GM12874 (cell line): ENCODE results near the gene KCNMB1.

ENCODE experiments used
- CTCF ChIP-seq: IDR thresholded peaks from 2 replicates; pipeline ENCODE4 v1.5.1; 2011; ENCODE audit warnings: low read depth, mild to moderate bottlenecking, control low read depth, low read length, moderate library complexity; ENCODE audit not compliant: insufficient read depth

KCNMB1 gene

DNA sequence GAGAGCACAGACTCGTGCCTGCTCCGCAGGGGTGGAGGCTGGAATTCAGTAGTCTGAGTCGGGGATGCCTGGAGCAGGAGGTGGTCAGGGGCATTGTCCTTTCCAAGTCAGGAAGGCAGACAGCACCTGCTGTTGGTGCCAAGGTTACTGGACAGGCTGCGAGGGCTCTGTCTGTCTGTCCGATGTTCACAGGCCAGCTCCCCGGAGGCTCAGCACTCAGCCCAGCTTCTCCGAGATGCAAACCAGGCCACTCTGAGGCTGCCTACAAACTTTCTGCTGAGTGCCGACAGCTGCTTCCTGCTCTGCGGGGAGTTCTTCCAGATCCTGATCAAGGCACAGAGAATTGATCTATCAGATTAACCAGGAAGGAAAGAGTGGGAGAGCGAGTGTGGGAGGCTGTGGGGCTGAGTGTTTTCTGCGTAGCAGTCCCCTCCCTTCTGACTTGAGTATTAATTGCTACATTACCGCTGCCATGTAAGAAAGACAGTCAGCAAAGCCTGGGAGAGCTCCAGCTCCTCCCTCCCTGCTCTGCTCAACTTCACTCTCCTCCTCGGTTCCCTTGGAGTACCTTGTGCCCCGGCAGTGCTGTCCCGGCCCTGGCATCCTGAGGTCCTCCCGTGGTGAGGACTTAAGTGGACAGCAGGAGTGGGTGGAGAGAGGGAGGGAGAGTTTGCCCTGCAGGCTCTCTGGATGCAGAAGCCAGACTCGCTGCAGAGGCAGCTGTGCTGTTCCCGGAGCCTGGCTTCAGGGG, 36.0 kb downstream of the KCNMB1 start:
- no peak for TF ChIP-seq CTCF

- no peak for TF ChIP-seq CTCF
Measured at GRCh38 chr5:170348137-170348633, 41.0 kb downstream of the KCNMB1 start.

DNA sequence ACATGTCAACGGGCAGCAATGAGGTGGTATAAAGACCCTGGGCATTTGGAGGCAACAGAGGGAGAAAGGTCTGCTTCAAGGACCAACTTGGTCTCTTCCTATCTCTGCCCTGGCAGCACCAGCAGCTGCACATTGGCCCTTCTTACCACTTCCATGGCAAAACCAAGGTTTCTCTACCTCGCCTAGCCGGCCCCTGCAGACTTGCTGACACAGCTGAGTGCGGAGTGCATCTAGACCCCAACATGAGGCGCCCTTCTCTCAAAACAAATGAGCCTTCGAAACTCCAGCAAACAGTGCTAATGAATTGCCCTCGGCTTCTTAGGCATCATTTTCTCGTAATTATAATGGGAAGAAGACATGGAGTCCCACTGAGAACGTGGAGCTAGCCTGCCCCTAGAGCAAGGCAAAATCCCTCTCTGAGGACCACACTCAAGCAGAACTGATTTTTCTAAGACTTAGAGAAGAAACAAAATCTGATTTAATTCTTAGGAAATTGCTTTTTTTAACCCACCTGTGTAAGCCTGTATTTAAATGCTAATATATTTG, 42.1 kb downstream of the KCNMB1 start:
- no peak for TF ChIP-seq CTCF

DNA sequence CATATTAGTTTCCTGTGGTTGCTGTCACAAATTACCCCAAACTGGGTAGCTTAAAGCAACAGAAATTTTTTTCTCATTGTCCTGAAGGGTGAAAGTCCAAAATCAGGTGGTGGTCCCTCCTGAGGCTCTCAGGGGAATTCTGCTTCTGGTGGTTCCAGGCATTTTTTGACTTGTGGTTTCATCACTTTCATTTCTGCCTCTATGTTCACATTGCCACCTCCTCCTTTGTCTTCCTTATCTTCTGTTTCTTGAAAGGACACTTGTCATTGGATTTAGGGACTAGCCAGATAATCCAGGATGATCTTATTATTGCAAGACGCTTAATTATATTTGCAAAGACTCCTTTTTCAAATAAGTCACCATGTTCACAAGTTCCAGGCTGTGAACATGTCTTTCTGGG, 43.2 kb downstream of the KCNMB1 start:
- TF ChIP-seq CTCF = no peak

- TF ChIP-seq CTCF = no peak
Measured at GRCh38 chr5:170343177-170343576, 46.0 kb downstream of the KCNMB1 start.

DNA sequence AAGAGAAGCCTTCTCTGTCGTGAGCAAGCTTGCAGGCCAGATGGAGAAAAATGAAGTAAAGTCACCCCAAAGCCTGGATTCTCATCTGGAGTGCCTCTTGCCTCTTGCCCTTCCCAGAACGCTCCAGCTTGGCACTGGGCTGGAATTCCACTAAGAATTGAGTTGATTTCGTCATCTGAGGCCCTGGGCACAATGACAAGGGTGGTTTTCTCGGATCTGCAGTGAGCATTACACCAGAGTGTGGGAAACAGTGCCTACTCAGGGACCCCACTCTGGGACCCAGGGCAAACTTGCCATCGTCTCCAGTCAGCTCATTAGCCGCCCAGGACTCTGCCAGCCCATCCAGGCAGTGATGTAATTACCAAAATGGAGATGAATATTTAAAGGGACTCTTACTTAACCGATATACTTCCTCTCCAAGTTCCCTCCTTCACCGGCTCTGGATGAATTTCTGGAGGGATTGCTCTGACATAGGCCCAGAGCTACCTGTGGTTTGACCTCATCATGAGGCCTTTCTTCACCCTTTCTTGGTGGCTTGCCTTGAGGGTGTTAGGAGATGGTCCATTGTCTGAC, 46.9 kb downstream of the KCNMB1 start:
- no peak for TF ChIP-seq CTCF

- no peak for TF ChIP-seq CTCF
Measured at GRCh38 chr5:170341545-170341944, 47.6 kb downstream of the KCNMB1 start.
